GM21447 (cell line): Measurements from ENCODE around the gene TSSK6.

Experiments
- ATAC-seq: cut with Tn5 transposase; IDR thresholded peaks from one replicate; pipeline ENCODE4 v1.9.1; 2021; ENCODE audit not compliant: unreplicated experiment

Gene TSSK6

GRCh38 chr19:19514881-19515641 lies at the start of gene TSSK6:
TSS of gene TSSK6 (minus strand) at chr19:19515548. CDS start at chr19:19515427, 121 bp downstream.
- ATAC-seq, result no peak

- no peak for ATAC-seq
These were observed 48.0 kb upstream of the TSSK6 start for GRCh38 chr19:19563348-19563848.

- no peak for ATAC-seq
These were observed 47.5 kb upstream of the TSSK6 start for GRCh38 chr19:19562665-19563347.

GRCh38 chr19:19561946-19562664 lies 46.8 kb upstream of the TSSK6 start:
- ATAC-seq, result no peak

GRCh38 chr19:19559931-19560330 lies 44.6 kb upstream of the TSSK6 start:
- ATAC-seq, result no peak

GRCh38 chr19:19558636-19559035 lies 43.3 kb upstream of the TSSK6 start:
- ATAC-seq, result no peak

- no peak for ATAC-seq
These were observed 42.7 kb upstream of the TSSK6 start for GRCh38 chr19:19558055-19558454.

- no peak for ATAC-seq
These were observed 39.0 kb upstream of the TSSK6 start for GRCh38 chr19:19554074-19555023.

- ATAC-seq, result no peak
These were observed 38.3 kb upstream of the TSSK6 start for GRCh38 chr19:19553670-19554069.

- ATAC-seq, result no peak
These were observed 37.5 kb upstream of the TSSK6 start for GRCh38 chr19:19552798-19553197.

GRCh38 chr19:19551853-19552192 lies 36.5 kb upstream of the TSSK6 start:
- no peak for ATAC-seq

- ATAC-seq, result no peak
These were observed 35.9 kb upstream of the TSSK6 start for GRCh38 chr19:19550972-19551852.

GRCh38 chr19:19550485-19550929 lies 35.2 kb upstream of the TSSK6 start:
- ATAC-seq, result no peak

- no peak for ATAC-seq
These were observed 34.6 kb upstream of the TSSK6 start for GRCh38 chr19:19549804-19550464.

- no peak for ATAC-seq
These were observed 33.8 kb upstream of the TSSK6 start for GRCh38 chr19:19548915-19549759.

- ATAC-seq, result no peak
These were observed 32.5 kb upstream of the TSSK6 start for GRCh38 chr19:19547674-19548336.

GRCh38 chr19:19546751-19547162 lies 31.4 kb upstream of the TSSK6 start:
- ATAC-seq, result no peak

GRCh38 chr19:19545707-19546106 lies 30.4 kb upstream of the TSSK6 start:
- ATAC-seq, result no peak
